Lower leg skin (tissue), 3 donors: ENCODE measurements around the gene ZYX.

Experiments used
- CTCF ChIP-seq, 3 donors: fragments of 450-650 bp; IDR thresholded peaks; one replicate each; pipeline ENCODE4 v1.5.1; 2016; ENCODE audit warnings: antibody characterized with exemption in 3 of 3, mild to moderate bottlenecking in 3 of 3, moderate library complexity in 2 of 3
- POLR2A ChIP-seq, 2 donors: fragments of 450-650 bp; IDR thresholded peaks; one replicate each; pipeline ENCODE4 v1.6.1; 2016 to 2017; ENCODE audit warnings: antibody characterized with exemption in 2 of 2, mild to moderate bottlenecking in 1 of 2, moderate library complexity in 1 of 2

DNA sequence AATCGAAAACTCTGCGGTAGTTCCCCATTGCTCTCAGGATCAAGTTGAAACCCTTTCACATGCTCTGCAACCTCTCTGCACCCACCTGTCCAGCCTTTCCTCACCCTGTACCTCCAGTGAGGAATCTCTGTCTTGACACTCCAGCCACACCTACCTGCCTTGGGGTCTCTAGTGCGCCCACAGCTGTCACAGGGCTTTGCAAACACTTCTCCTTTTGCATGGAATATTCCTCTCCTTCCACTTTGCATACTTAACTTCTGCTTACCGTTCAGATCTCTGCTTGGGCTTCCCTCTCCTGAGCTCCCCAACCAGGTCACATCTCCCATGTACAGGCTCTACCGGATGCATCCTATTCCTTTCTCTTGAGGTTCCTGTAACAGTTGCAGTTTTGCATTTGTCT, 6.6 kb upstream of the ZYX start:
- no peak for TF ChIP-seq CTCF (IDR thresholded peaks at IDR 0.05)
- no peak for TF ChIP-seq POLR2A (IDR thresholded peaks at IDR 0.05)
